Stimulated activated CD8-positive, alpha-beta memory T cell treated with anti-CD3 and anti-CD28 coated beads, Interleukin-4, amount 100 ng/mL, for 1 hour (primary cell): ENCODE measurements around the gene DDC.
"Not testable (repeated sequence)": the region's sequence is repeated elsewhere in the genome, so short reads cannot be mapped to it uniquely, and the experiment has no call there.

Experiments used
- DNase-seq, 2 donors: peaks; one replicate each; pipeline ENCODE4 v3.0.0-alpha.2; 2020; ENCODE audit warnings: low read depth in 2 of 2, low spot score in 1 of 2

The DDC gene

DNA sequence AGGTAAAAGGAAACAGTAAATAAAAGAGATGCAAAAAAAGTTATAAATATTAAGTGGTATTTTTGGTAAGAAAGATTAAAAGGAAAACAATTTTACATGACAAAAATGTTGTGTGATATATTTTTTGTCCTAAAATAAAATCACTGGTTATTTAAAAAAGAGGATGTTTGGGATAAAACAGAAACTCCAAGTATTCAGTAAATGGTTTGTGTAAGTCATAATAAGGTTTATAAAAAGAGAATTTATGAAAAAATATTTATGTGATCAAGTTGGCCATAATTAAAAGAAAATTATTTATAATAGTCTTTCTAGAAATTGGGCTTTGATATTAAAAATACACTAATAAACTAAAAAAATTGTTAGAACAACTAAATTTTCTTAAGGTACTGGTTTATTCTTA is 76.8 kb downstream of the DDC start:
- no peak for DNase-seq

DNA sequence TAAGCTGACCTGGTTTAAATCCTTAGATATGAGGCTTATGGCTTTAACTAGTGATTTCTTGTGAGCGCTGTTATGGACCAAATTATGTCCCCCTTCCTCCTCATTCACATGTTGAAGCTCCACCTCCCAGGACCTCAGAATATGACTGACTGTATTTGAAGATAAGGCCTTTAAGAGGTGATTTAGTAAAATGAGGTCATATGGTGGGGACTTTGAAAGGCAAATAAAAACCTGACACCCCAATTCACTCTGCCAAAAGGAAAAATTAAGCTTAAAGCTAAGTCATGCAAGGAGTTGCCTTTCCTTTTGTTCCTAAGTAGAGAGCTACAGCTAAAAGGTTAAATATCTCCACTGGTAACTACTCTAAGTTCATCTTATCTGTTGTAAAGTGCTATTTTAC is 78.7 kb downstream of the DDC start:
- DNase-seq, result no peak

DNA sequence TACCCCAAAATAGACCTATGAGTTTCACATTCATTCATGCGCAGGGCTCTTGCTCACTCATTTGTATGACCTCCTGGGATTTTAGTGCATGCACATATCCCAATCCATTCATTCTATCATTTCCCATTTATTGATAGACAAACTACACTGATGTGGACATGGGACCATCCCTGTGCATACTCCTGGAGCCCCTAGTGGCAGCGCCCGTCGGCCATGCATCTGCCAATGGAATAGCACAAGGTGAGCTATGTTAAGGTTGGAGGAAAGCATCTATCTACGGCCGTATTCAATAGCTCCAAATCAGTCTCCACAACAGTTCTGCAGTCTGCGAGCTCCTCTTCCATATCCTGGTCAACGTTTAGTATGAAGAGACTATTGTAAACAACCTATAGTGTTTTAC is 83.3 kb downstream of the DDC start:
- DNase-seq, result no peak

DNA sequence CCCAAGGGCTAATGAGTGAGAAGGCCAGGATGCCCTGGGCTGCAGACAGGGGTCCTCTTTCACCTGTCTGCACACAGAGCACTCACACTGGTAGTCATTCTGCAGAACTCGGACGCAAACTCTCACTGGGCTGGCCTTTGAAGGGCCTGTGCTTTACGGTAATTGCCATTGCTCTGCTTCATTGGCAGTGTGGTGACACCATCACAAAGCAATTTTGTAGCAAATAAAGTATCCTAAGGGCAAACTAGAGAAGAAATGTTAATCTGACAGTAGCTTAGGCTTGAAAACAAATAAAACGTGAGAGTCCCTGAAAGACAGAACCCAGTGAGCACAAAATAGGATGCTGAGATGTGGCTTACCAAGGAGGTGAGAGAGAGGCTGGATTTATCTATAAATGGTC is 84.4 kb downstream of the DDC start:
- DNase-seq, result no peak

DNA sequence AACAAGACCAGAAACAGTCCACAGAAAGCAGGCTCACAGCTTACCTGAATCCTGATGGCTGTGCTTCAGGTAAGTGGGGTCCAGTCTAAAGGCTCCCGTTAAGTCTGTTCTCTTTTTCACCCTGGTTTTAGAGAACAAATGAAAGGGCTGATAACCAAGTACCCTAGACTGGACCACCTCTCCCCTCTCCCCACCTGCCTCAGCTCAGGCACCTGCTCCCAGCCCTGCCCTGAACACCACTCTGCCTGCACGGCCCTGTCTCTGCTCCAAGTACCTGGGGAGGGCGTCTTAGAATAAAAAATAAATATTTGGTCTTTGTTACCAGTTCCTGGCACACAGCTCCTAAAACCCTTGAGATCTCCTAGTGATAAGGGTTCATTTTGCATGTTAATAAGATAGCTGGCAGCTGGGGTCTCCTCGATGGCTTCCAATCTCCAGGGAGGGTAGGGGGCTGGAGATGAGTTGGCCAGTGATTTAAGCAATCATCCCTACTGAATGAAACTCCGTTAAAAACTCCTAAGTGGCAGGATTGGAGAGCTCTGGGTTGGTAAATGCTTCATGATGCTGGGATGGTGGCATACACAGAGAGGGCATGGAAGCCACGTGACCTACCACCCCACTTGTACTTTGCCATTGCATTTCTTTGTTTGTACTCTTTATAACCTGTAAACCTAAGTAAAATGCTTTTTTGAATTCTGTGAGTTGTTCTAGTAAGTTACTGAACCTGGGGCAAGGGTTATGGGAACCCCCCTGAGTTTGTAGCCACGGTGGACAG is 85.3 kb downstream of the DDC start:
- no peak for DNase-seq

DNA sequence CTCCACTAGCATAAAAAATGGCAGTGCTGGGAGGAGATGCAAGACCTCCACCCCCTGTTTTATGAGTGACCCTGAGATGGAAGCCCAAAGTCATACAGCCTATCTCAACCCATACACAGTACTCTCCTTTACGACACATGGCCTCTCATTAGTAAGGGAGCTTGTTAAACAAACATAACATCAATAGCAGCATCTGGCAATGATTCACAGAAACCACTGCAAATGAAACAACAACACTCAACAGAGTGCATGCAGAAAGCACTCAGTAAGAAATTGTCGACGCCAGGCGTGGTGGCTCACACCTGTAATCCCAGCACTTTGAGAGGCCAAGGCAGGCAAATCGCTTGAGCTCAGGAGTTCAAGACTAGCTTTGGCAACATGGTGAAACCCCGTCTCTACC is 87.6 kb downstream of the DDC start:
- no peak for DNase-seq

DNA sequence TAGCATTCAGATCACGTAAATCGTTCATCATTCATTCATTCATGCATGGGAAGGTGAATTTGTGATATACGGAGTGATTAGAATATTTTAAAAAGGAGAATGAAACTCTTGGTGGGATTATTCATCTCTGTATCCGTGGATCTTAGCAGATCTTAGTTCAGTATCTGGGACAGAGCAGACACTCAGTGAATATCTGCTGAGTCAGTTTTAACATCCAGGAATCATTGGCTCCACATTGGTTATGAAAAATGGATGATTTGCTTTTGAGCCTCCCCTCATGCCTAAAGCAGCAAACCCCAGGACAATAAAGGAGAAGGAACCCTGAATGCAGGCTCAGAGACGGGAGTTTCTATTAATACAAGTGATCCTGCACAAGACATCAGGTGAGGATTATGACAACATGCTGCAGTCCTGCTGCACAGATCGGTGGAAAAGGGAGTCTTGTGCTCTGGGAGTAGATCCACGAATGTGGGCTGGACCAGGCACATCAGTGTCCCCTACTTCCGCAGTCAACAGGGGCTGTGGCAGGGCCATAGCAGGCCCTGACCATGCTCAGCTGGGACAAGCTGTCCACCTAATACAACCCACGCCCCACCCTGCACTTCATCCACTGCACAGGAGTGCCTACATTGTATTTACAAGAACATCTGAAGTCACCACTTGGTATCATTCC is 88.1 kb downstream of the DDC start:
- no peak for DNase-seq

DNA sequence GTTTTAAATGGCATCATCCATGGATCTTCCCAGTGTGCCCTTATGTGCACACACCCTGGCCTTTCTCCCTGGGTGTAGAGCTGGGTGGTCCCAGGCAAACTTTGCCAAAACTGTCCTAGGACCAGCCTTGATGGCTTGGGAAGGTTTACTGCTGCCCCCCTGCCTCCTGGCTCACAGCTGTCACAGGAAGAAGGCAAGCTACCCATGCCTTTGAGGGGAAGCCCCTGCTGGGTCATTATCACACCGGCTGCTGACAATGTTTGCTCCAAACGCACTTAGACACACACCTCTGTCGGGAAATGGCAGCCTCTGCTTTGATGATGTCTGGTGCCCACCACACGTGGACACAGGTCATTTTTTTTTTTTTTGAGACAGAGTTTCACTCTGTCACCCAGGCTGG is 89.9 kb downstream of the DDC start:
- no peak for DNase-seq

DNA sequence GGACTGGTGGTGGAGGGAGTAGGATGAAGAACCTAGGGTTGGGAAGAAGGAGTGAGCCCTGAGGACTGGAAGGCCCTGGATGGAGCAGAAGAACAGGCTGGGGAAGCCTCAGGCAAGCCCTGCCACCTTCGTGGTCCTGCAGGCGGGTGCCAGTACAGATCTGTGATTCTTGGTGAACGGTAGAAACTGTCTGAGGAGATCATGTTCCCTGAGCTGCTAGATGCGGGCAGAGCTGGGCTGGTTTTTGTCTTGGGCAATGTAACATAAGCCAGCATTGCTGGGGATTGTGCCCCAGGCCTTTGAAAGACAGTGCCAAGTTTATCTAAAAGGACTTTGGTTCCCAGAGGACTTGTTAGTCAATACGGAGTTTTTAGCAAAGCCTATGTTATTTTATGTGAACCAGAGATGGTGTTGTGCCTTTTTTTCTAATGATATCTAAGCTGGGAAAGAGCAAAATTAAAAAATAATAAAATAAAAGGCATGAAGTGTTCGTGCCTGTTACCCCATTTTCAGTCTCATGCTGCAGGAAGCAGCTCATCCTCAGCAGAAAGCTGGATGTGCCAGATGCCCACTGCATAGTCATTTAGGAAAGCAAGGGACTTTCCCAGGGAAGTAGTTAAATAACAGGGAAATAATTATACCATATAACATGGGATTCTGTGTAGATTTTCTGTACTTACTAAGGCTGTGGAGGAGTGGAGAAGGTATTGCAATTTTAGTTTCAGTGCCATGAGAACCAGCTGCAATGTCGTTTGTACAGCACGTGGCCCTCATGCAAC is 90.6 kb downstream of the DDC start:
- no peak for DNase-seq

DNA sequence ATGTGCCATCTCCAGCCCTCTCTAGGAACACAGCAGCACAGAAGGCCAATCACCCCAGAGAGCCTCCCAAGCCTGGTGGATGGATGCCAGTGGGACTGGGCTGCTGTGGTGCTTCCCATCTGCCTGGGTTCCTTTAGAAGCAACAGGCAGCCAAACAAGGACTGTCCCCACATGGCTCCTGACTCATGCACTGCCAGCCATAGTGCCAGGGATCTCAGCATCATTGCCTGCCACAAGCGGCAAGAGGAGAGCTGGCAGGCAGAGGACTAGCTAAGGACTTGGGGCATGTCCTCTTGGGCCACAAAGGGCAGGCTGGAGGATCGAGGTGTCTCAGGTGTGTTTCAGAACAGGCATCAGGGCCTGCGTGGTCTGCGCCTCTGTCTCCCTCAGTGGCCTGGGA is 91.7 kb downstream of the DDC start:
- DNase-seq, result no peak

DNA sequence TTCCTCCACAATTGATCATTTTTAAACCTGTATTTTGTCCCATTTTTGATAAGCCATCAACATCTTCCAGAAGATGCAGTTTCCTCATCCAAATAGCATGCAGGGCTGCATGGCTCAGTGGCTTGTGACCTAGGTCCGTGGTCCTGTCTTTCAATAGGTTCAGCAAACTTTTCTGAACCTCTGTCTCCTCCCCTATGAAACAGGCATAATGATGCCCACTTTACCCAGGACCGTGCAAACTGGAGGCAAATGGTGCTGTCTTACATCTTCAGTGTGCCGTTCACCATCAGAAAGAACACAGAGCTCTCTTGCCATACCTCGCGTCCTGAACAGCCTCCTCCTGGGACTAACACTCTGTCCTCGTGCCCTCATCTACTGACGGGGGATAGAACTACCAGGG is 92.8 kb downstream of the DDC start:
- no peak for DNase-seq

DNA sequence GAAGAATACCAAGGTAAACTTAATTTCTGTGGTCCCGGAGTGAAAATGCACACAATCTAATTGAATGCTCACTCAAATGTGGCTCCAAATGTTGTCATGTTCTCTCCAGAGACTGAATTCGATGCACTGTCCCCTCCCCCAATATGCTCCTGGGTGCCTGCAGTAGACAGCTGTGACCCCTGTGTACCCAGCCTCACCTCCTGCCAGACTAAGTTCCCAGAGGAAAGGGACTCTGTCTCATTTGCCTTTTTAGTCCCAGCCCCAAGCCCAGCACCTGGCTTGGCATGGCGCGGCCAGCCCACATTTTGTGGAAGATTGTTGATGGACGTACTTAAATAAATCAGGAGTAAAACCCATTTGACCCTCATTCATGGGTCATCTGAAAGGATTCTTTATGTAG is 93.2 kb downstream of the DDC start:
- no peak for DNase-seq

DNA sequence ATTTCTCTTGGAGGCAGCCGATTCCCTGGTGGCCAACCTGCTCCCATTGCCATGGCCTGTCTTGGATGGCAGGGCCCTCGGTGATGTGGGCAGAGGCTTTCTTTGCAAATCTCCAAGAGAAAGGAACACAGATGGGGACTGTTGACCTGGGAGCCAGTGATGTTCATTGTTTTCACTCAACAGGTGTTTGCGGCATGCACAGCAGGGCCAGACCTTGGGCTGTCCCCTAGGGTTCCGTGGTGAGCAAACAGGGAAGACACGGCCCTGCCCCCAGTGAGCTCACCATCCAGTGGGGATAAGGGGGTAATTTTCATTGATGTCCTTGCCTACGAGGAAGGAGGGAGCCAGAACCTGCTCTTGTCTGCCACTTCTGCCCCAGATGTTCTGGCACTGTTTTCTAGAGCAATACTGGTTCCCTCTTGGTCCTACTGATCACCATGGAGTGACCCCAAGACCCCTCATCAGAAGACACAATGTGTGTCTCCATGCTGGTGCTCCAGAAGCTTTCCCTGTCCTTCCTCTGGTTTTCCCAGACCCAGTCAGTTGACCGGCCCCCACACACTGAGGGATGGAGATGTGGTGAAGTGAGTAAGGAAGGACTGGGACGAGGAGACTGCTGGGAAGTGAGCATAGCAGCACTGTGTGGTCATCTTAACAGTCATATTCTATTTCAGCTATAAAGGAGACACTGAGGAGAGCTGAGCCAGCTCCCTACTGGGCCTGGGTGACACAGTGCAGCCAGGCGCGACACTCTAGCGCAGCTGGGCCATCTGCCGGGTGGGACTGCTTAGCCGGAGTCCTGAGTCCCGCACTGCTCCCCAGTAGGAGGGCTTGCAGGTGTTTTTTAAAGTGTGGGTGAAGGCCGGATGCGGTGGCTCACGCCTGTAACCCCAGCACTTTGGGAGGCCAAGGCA is 94.7 kb downstream of the DDC start:
- no peak for DNase-seq

DNA sequence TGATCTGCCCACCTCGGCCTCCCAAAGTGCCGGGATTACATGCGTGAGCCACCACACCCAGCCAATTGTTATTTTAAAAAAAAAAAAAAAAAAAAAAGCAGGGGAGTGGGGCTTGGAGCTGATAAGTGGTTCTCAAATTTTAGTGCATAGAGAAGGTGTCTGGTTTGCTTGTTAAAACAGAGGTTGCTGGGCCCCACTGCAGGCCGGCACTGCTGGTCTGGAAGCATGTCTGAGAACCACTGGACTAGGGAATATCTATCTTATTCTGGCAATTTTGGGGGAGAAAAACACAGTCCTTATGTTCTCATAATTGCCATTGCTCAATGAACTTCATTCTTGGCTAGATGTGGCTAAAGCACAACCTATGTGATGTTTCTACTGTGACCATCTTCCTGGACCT is 96.0 kb downstream of the DDC start:
- DNase-seq, result no peak

DNA sequence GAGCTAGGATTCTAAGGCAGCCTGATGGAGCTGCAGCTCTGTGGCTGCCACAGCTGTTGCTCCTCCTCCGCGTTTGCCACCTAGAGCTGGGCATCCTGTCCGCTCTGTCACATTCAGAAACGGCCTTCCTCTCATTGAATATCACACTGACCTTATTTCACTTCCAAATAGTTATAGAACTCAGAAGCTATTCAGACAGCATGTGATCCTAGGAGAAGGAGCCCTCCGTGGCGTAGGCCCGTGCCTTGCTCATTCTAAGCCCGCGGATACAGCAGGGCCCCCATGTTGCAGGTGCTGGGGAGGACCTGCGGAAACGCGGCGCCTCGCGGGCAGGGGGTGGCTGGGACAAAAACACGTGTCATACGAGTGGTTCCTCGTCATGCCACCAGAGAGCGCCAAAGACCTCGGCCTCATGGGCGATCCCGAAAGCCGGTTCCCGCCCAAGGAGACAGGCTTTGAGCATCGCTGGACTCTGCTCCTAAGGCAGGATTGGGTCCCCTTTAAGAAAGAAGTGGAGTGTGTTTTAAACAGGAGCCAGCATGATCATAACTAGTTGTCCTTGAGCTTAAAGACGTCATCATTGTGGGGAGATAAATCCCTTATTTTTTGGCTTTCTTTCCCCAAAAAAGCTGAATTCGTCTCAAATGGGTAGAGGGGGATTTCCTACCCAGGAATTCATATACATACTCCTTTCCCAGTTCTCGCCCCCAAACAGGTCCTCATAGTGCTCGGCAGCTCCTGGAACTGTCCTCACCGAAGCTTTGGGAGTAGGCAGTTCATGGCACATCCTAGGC is 97.2 kb downstream of the DDC start:
- peak; percentile 44 to 59 for DNase-seq

DNA sequence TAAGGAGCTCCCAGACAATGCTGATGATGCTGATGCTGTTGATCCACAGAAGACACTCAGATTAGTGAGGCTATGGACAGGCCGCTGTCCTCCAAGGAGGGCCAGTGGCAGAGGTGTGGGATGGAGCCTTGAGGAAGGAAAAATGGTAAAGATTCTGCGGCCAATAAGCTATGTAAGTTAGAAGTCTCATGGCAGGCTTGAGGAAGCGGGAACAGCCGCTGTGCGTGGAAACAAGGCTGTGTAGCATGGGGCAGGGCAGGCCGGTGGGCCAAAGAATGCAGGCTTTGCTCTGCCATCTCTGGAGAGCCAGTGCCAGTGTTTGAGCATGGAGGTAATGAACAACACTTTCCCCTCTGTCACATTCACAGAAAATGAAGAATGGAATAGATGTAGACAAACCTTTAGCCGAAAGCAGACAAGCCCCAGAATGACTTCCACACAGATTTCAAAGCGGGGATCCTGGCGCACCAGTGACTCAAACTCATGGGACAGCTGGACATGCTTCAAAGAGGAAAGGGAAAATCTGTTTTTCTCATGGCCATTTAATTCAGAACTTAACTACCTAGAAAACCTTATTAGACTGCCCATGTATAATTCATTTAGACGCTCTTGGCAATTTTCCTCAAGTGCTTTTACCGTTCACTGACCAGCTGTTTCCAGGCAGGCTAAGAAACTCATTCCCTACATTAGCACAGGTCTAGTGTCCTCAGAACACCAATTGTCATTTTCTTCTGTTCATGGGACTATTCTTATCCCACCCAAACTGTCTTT is 98.2 kb downstream of the DDC start:
- no peak for DNase-seq

DNA sequence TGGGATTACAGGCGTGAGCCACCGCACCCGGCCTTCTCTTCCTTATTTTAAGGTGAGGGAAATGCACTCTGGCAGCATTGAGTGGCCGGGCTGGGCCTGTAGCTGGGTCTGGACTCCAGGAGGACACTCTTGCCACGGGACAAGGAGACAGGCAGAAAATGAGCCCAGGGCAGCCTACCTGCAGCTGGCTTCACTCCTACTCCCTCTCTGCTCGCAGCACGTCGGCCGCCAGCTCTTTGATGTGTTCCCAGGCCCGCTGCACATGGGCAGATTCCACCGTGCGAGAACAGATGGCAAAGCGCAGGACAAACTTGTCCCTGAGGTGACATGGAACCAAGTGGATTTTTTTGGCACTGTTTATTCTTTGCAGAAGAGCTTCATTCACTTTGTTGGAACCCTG is 102.2 kb downstream of the DDC start:
- no peak for DNase-seq

DNA sequence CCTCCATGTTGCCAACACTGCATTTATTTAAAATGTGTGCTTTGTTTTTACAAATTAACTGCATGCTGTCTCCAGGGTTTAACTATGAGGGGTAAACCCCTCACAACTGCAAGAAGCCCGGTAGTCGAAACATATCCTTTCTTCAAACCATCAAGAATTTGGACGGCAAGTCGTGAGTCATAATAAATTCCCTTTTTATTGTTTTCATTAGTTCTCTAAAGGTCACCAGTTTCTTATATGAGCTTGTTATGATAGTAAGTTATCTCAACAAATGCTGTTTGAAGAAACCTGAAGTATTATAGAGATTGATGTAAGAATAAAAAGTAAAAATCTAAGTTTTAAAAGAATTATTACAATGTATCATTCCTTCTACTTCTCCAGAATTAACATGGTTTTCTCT is 102.8 kb downstream of the DDC start:
- DNase-seq, result no peak

DNA sequence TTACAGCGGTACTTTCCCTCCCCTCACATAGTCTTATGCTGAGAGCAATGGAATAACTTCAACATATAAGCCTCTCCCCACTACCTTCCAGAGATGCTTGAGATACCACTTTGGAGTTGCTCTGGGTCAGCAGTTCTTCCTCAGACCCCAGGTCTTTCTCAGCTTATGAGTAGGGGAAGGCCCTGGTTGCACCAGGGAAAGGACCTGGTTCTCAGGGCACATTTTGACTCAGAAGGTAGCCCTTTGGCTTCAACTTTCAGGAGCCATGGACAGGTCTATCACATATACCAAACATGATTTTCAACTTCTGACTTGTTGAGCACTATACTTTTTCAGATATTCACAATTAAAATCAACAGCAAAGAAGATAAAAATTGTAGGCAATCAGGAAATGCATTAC is 103.5 kb downstream of the DDC start:
- no peak for DNase-seq

DNA sequence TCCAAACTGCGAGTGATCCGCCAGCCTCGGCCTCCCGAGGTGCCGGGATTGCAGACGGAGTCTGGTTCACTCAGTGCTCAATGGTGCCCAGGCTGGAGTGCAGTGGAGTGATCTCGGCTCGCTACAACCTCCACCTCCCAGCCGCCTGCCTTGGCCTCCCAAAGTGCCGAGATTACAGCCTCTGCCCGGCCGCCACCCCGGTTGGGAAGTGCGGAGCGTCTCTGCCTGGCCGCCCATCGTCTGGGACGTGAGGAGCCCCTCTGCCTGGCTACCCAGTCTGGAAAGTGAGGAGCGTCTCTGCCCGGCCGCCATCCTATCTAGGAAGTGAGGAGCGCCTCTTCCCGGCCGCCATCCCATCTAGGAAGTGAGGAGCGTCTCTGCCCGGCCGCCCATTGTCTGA is 106.0 kb downstream of the DDC start:
- DNase-seq, result not testable (repeated sequence)
